SU-DHL-6 (cell line): ENCODE measurements around the gene KCTD7.

Source experiments
- H2AFZ ChIP-seq: fragments of 200-600 bp; sonication (generic); 2 replicates; pipeline ENCODE4 v1.6.1; 2014; ENCODE audit warnings: low read depth, mild to moderate bottlenecking, moderate library complexity, mixed read lengths, antibody characterized with exemption, low read length; ENCODE audit not compliant: severe bottlenecking
- H3F3A ChIP-seq: fragments of 200-600 bp; shearing (Covaris generic); 2 replicates; pipeline ENCODE4 v1.6.0; 2016; ENCODE audit warnings: antibody characterized with exemption, mild to moderate bottlenecking; ENCODE audit not compliant: insufficient read depth
- H3K27ac ChIP-seq: fragments of 200-600 bp; sonication (generic); 2 replicates; pipeline ENCODE4 v1.5.1; 2016; ENCODE audit warnings: low read depth, mild to moderate bottlenecking, low read length, moderate library complexity, mixed read lengths
- H3K27me3 ChIP-seq: fragments of 200-600 bp; sonication (generic), shearing (Covaris generic); 2 replicates; pipeline ENCODE4 v1.6.0; 2014; ENCODE audit warnings: mild to moderate bottlenecking, low read length
- H3K36me3 ChIP-seq: fragments of 200-600 bp; sonication (generic); 2 replicates; pipeline ENCODE4 v1.6.1; 2014; ENCODE audit warnings: mild to moderate bottlenecking, low read length, mixed read lengths
- H3K4me2 ChIP-seq: fragments of 300-600, 200-600 bp; shearing (Covaris generic), sonication (generic); 2 replicates; pipeline ENCODE4 v1.6.0; 2014; ENCODE audit warnings: low read length, low read depth, mild to moderate bottlenecking; ENCODE audit not compliant: poor library complexity, severe bottlenecking
- H3K4me3 ChIP-seq: fragments of 200-600 bp; sonication (generic); 2 replicates; pipeline ENCODE4 v1.5.1; 2014; ENCODE audit warnings: antibody characterized with exemption, low read length, mild to moderate bottlenecking, mixed read lengths; ENCODE audit not compliant: insufficient read depth, poor library complexity, severe bottlenecking
- H3K79me2 ChIP-seq: fragments of 200-600 bp; sonication (generic); 2 replicates; pipeline ENCODE4 v1.6.1; 2014; ENCODE audit warnings: mild to moderate bottlenecking, low read length, moderate library complexity; ENCODE audit not compliant: insufficient read depth
- H3K9ac ChIP-seq: fragments of 200-600 bp; sonication (generic); 2 replicates; pipeline ENCODE4 v1.7.0; 2014; ENCODE audit warnings: mild to moderate bottlenecking, low read length
- H3K9me2 ChIP-seq: fragments of 200-600 bp; sonication (generic); replicated peaks from 2 replicates; pipeline ENCODE4 v1.6.1; 2014; ENCODE audit warnings: low read length; ENCODE audit not compliant: insufficient read depth
- H3K9me3 ChIP-seq: fragments of 200-600 bp; sonication (generic); 2 replicates; pipeline ENCODE4 v1.6.1; 2014; ENCODE audit warnings: low read length, mixed read lengths; ENCODE audit not compliant: insufficient read depth
- H4K20me1 ChIP-seq: fragments of 200-600 bp; sonication (generic); 2 replicates; pipeline ENCODE4 v1.6.1; 2014; ENCODE audit warnings: low read depth, mild to moderate bottlenecking, antibody characterized with exemption, low read length, moderate library complexity, mixed read lengths
- CTCF ChIP-seq: fragments of 200-600 bp; sonication (generic); IDR thresholded peaks from one replicate; pipeline ENCODE4 v1.5.1; 2017; ENCODE audit warnings: antibody characterized with exemption, mild to moderate bottlenecking, low read length, moderate library complexity; ENCODE audit not compliant: insufficient read depth, poor library complexity, severe bottlenecking
- EZH2phosphoT487 ChIP-seq: fragments of 200-600 bp; sonication (generic), shearing (Covaris generic); conservative IDR thresholded peaks from 2 replicates; pipeline ENCODE4 v1.6.1; 2018; ENCODE audit warnings: mild to moderate bottlenecking, antibody characterized with exemption, low read length, moderate library complexity, mixed read lengths

The KCTD7 gene

GRCh38 chr7:66641526-66641871 is 12.8 kb downstream of the KCTD7 start:
- Histone ChIP-seq H3K27me3 (no peaks in the 10 kb centered on the region), H3K4me2 (no peak overlapping the region), H3K36me3 (no peaks in the 10 kb centered on the region; the same call in 1 of the 2 replicates), H3K4me3 (no peak overlapping the region), H3K27ac (no peak overlapping the region), H3K9ac (no peak overlapping the region), H2AFZ (no peak overlapping the region), H3K79me2 (no peaks in the 10 kb centered on the region), H3F3A (no peaks in the 10 kb centered on the region), H4K20me1 (no peaks in the 10 kb centered on the region), H3K9me3 (no peaks in the 10 kb centered on the region), H3K9me2 (no peaks in the 10 kb centered on the region)
- no peak for TF ChIP-seq EZH2phosphoT487
- no peak for TF ChIP-seq CTCF

- Histone ChIP-seq H3K9me2 (no peaks in the 10 kb centered on the region), H3K9ac (no peak overlapping the region), H3K36me3 (no peaks in the 10 kb centered on the region; the same call in 1 of the 2 replicates), H3K4me3 (no peak overlapping the region), H2AFZ (no peak overlapping the region), H3K27me3 (no peaks in the 10 kb centered on the region), H3F3A (no peaks in the 10 kb centered on the region), H3K4me2 (no peak overlapping the region), H3K27ac (no peak overlapping the region), H3K79me2 (no peaks in the 10 kb centered on the region), H4K20me1 (no peaks in the 10 kb centered on the region), H3K9me3 (no peaks in the 10 kb centered on the region)
- TF ChIP-seq EZH2phosphoT487 (no peak), CTCF (no peak)
Observed at GRCh38 chr7:66642186-66642585, 13.5 kb downstream of the KCTD7 start.

- no peak overlapping the region for H3K4me2 ChIP-seq
Observed at GRCh38 chr7:66642932-66643331, 14.3 kb downstream of the KCTD7 start.

More at GRCh38 chr7:66642932-66643331, 14.3 kb downstream of the KCTD7 start:
- no peak overlapping the region for H2AFZ ChIP-seq
- no peaks in the 10 kb centered on the region for H3K9me3 ChIP-seq
- TF ChIP-seq EZH2phosphoT487 (no peak), CTCF (no peak)
- no peaks in the 10 kb centered on the region for H4K20me1 ChIP-seq
- H3K9me2 ChIP-seq = no peaks in the 10 kb centered on the region
- no peaks in the 10 kb centered on the region for H3K27me3 ChIP-seq
- no peaks in the 10 kb centered on the region for H3K79me2 ChIP-seq
- no peaks in the 10 kb centered on the region; the same call in 1 of the 2 replicates for H3K36me3 ChIP-seq
- no peaks in the 10 kb centered on the region for H3F3A ChIP-seq
- no peak overlapping the region for H3K9ac ChIP-seq
- no peak overlapping the region for H3K4me3 ChIP-seq
- H3K27ac ChIP-seq = no peak overlapping the region
